Dermis blood vessel endothelial cell (primary cell): Measurements from ENCODE around the gene IFFO2. TPM values are rescaled to one million over a fixed set of nuclear protein-coding genes. Genes with fewer than 3 reads are reported as not detected.

Source experiments
- DNase-seq: peaks from one replicate; pipeline ENCODE4 v3.0.0; 2010
- total RNA-seq: library from RNA; depleted of rRNA; stranded (reverse); fragments of >200 nt; gene quantifications from 2 replicates; pipeline ENCODE4 v1.2.3, GENCODE V29; 2014

The IFFO2 gene
- total RNA-seq, 1 donor from 2014 or later, result 12.6 TPM

- no peak for DNase-seq
These were observed 22.1 kb downstream of the IFFO2 start for GRCh38 chr1:18934205-18935000.

GRCh38 chr1:18932879-18933278 is 23.6 kb downstream of the IFFO2 start:
- no peak for DNase-seq

- DNase-seq, result peak; percentile 53
These were observed 24.1 kb downstream of the IFFO2 start for GRCh38 chr1:18932387-18932786.

- no peak for DNase-seq
These were observed 24.7 kb downstream of the IFFO2 start for GRCh38 chr1:18931730-18932129.

- DNase-seq, result no peak
These were observed 26.8 kb downstream of the IFFO2 start for GRCh38 chr1:18929686-18930085.

GRCh38 chr1:18928985-18929384 is 27.5 kb downstream of the IFFO2 start:
- DNase-seq, result no peak

- DNase-seq, result no peak
These were observed 28.1 kb downstream of the IFFO2 start for GRCh38 chr1:18928406-18928805.

- DNase-seq, result peak; percentile 55
These were observed 28.7 kb downstream of the IFFO2 start for GRCh38 chr1:18927654-18928272.

- peak; percentile 25 for DNase-seq
These were observed 29.3 kb downstream of the IFFO2 start for GRCh38 chr1:18927082-18927653.

GRCh38 chr1:18926315-18927081 is 30.0 kb downstream of the IFFO2 start:
- peak; percentile 98 for DNase-seq

- no peak for DNase-seq
These were observed 31.2 kb downstream of the IFFO2 start for GRCh38 chr1:18925279-18925678.

GRCh38 chr1:18924221-18924691 is 32.2 kb downstream of the IFFO2 start:
- peak; percentile 37 for DNase-seq

- DNase-seq, result peak; percentile 53
These were observed 32.7 kb downstream of the IFFO2 start for GRCh38 chr1:18923756-18924211.

- DNase-seq, result no peak
These were observed 33.4 kb downstream of the IFFO2 start for GRCh38 chr1:18922848-18923755.

- peak; percentile 77 for DNase-seq
These were observed 34.2 kb downstream of the IFFO2 start for GRCh38 chr1:18922319-18922726.

GRCh38 chr1:18921516-18922251 is 34.8 kb downstream of the IFFO2 start:
- peak; percentile 62 for DNase-seq

GRCh38 chr1:18920931-18921330 is 35.5 kb downstream of the IFFO2 start:
- DNase-seq, result no peak

- no peak for DNase-seq
These were observed 36.5 kb downstream of the IFFO2 start for GRCh38 chr1:18919956-18920355.

- DNase-seq, result no peak
These were observed 37.1 kb downstream of the IFFO2 start for GRCh38 chr1:18919197-18919905.

GRCh38 chr1:18918417-18918816 is 38.1 kb downstream of the IFFO2 start:
- DNase-seq, result no peak
